HG02571 (cell line): ENCODE measurements around the gene HOXB3.

Experiments used
- ATAC-seq: cut with Tn5 transposase; IDR thresholded peaks from one replicate; pipeline ENCODE4 v1.9.1; 2021; ENCODE audit warnings: mild to moderate bottlenecking, moderate library complexity; ENCODE audit not compliant: unreplicated experiment

HOXB3 gene

GRCh38 chr17:48589831-48590606 is at the start of gene HOXB3:
Gene HOXB3 (minus strand): TSS chr17:48590241. CDS start chr17:48552474, 37,767 bp downstream.
- no peak for ATAC-seq

GRCh38 chr17:48639136-48639535 is 49.1 kb upstream of the HOXB3 start:
- no peak for ATAC-seq

DNA sequence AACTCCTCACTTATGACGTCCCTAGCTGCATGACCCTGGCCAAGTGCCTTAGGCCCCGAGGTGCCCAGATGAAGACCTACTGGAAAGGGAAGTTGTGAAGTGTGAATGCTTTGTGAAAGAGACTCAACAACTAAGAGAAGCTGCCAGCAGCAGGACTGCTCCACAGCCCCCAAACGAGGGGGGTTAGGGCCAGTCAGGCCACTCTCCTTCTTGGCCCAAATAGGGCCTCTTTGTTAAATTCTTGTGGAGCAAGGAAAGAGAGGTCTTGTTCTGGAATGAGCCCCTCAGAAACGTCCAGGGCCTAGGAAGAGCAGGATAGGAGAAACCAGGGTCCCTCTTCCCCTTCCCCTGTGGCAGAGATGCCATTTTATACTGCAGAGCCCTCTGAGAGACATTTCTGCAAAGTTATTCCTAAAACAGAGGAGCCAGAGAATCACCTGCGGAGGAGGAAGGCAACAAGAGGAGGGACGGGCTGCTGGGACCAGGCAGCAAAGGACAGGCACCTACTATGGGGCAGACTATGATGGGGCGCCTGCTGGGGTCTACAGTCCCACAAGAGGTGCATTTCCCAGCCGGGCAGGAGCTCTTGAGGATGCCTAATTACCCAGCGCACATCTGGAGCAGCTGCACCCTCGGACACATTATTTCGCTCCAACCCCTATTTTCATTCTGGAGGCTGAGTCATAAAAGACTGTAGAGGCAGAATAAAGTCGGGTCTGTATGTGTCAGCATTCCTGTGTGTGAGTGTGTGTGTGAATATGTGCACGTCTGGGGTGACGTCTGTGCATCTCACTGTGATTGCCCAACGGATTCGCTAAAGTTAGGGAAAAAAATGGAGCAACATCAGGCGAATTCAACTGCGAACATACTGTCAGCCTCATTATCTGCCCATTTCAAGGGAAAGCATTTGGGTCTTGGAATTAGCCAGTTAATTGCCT is 47.6 kb upstream of the HOXB3 start:
- ATAC-seq: no peak

DNA sequence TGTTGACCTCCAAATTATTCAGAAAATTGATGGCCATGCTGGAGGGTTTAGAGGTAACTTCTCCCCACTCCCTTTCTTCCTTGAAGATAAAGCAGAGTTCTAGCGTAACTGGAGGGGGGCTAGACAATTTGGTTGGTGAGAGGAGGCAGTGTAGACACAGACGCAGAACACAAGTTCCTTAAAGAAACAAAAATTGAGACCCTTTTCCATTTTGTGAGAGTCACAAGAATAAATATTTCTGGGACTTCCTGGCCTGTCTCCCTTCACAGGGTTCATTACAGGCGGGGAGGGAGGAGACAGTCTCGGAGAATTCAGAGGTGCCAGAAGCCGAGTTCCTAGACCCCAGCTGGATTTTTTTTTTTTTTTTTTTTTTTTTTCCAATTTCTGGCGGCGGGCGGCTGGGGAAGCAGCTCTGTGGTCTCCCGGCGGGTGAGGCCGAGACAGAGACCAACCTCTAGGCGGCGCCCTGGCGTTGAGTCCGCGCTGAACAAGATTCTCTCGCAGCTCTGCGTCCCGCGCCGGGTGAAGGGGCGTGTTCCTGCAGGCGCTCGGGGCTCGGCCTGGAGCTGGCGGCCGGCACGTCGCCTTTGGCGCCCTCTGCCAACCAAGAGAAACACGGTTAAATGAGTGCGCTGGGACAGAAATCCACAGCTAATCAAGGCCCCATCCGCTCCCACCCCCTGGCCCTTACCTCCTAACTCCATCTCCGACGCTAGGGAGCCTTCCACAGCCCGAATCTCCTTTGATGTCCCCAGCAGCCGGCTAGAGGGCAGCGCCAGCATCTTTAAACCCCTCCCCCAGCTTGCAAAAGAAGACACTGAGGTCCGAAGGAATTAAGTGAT is 46.4 kb upstream of the HOXB3 start:
- ATAC-seq: no peak

DNA sequence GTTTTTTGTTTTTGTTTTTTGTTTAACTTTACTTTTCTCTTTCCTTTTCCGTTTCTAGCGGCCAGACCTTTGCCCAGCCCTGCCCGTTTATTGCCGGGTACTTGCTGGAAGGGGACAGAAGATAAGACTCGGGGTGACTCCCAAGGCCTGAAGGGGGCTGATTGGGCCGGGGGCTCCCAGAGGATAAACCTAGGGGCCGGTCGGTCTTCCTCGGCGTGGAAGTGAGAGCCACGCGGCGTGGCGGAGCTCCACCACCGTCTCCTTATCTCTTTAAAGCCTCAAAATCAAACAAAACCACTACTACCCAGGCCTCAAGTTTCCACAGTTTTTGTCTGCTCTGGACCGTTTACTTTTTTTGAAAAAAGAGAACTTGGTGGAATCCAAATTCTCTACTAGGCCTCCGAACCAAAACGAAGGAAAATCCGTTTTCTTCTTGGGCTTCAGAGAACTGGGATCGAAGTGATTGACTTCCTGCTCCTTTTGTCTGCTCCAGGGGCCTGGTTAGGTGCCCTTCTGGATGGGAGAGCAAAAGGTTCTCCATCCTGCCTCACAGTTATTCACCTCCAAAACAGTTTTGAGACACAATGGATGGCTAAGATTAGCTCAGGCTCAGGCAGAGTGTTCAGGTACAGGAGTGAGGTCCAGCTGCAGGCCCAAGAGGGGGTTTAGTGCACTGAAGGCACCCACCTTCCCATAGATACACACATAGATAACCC is 44.6 kb upstream of the HOXB3 start:
- no peak for ATAC-seq

- ATAC-seq: no peak
These were observed 43.2 kb upstream of the HOXB3 start for GRCh38 chr17:48633266-48633677.

- ATAC-seq: no peak
These were observed 42.7 kb upstream of the HOXB3 start for GRCh38 chr17:48632579-48633265.

DNA sequence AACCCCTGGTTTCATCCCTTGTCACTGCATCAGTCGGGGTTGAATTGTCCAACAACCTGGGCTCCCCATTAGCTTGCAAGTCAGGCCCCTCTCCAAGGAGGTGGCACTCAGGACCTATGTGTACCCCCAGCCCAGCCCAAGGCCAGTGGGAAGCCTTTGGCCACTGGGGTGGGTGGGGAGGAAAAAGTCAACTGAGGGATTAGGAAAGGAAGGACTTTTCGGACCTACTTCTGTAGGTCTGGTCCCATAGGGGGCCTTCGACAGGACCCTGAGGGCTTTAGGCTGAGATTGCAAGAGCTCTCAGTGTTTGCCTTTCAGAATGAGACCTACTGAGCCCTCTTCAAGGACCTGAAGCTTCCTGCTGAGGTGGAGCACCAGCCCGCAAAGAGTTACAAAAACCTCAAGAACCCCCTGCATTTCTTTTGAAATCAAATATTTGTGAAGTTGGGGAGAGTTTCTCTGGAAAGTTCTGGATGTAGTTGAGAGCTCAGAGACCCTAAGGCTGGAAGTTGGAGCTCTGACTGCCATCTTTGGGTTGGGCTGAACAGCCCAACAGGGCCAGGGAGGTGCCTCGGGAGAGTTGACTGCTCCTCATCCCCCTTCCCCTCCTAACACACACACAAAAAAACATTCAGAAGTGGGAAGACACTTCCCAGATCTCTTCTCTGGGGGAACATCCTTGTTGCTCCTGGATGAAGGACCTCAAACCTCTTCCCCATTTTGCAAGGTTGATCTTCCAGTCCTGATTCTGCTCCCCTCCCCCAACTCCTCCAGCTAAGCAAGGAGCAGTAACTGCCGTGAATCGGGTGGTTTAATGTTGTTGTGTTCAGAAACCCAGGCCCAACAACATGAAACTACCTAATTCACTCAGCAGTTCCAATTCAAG is 41.9 kb upstream of the HOXB3 start:
- no peak for ATAC-seq

GRCh38 chr17:48630925-48631692 is 41.1 kb upstream of the HOXB3 start:
- ATAC-seq: no peak

GRCh38 chr17:48630009-48630924 is 40.2 kb upstream of the HOXB3 start:
- no peak for ATAC-seq

GRCh38 chr17:48629411-48629759 is 39.3 kb upstream of the HOXB3 start:
- ATAC-seq: no peak

DNA sequence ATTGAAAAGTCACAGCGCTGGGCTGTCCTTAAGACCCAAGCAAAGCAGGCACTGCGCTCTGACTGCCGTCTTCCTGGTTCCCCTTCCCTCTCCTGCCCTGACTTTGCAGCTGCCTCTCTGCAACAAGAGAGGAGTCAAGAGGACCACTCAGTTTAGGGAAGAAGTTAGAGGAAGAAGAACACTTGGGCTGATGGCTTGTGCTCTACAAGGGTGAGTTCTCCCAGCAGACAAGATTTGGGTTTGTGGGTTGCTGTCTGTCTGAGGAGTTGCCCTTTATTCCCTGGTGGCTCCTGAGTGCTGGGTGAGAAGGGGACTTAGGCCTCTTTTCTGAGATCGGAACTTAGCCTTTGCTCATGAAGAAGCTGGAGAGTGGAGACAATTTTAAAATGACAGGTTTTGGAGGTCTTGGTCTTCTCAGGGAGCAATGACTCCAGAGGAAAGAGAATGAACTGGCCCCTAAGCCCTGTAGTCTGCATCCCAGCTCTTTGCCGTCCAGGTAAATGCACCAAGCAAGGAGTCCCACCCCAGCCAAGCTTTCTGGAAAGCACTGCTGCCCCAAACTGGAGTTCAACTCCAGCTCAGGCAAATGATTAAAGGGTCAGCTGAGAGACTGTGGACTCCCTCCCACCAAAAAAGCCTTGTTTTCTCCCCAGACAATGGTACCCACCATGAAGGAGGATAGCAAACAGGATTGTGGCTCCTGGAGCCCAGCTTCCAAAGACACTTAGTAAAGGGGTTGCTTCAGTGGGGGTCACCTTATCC is 38.8 kb upstream of the HOXB3 start:
- no peak for ATAC-seq

GRCh38 chr17:48627623-48628521 is 37.8 kb upstream of the HOXB3 start:
- no peak for ATAC-seq

DNA sequence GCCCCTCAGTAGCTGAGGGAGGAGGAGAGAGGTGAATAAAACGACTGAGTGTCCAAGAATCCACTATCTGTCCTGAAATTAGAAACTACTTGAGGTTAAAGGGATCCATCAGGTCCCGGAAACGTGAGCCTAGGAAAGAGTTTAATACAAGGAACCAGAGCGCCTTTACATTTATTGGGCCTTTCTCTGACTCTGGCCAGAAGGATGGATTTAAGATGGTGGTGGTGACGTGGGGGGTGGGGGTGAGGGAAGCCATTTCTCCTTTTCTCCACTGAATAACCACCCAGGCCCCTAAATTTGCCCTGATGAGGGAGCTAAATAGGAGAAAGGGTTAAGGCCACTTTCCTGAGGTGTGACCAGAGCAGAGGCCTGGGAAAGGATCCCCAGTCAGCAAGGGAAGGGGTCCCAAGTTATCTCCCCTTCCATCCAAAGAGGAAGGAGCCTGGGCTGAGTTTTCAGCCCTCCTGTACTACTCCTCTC is 37.1 kb upstream of the HOXB3 start:
- ATAC-seq: no peak
